Kidney (tissue), 14 donors: ENCODE measurements around the gene ARHGEF7. TPM values are rescaled to one million over a fixed set of nuclear protein-coding genes. Genes with fewer than 3 reads are reported as not detected.

ENCODE experiments used
- DNase-seq, 5 donors: peaks; one replicate each; pipeline ENCODE4 v3.0.0-alpha.2; 2013 to 2020
- FAIRE-seq: peaks from 2 replicates; lab custom pipeline; 2012; peaks lifted over from hg19 to GRCh38; lab: Jason Lieb, UNC
- H3K27ac ChIP-seq, 2 donors: one replicate each; pipeline ENCODE4 v1.7.0; 2013; ENCODE audit warnings: low read depth in 2 of 2, low read length in 2 of 2, inconsistent platforms in 1 of 2
- H3K27me3 ChIP-seq: one replicate; pipeline ENCODE4 v1.7.1; 2013; ENCODE audit warnings: low read length, inconsistent platforms; ENCODE audit not compliant: control insufficient read depth, insufficient read depth
- H3K36me3 ChIP-seq, 3 donors: one replicate each; pipeline versions ENCODE4 v1.7.0 to v1.7.1; 2013; ENCODE audit warnings: low read length in 3 of 3, control low read depth in 1 of 3, inconsistent platforms in 1 of 3; ENCODE audit not compliant: insufficient read depth in 3 of 3, control insufficient read depth in 2 of 3
- H3K4me1 ChIP-seq, 3 donors: one replicate each; pipeline versions ENCODE4 v1.7.0 to v1.7.1; 2013; ENCODE audit warnings: low read length in 3 of 3, inconsistent platforms in 1 of 3, low read depth in 1 of 3; ENCODE audit not compliant: control insufficient read depth in 2 of 3, insufficient read depth in 2 of 3
- H3K4me3 ChIP-seq, 3 donors: one replicate each; pipeline versions ENCODE4 v1.7.0 to v1.8.1; 2013; ENCODE audit warnings: low read length in 3 of 3, control low read depth in 1 of 3, inconsistent platforms in 1 of 3
- H3K9ac ChIP-seq, 3 donors: one replicate each; pipeline versions ENCODE4 v1.7.0 to v1.7.1; 2013; ENCODE audit warnings: low read length in 3 of 3, control low read depth in 1 of 3, inconsistent platforms in 1 of 3
- H3K9me3 ChIP-seq, 3 donors: one replicate each; pipeline versions ENCODE4 v1.7.0 to v1.7.1; 2013; ENCODE audit warnings: low read length in 3 of 3, control low read depth in 1 of 3, inconsistent platforms in 1 of 3; ENCODE audit not compliant: control insufficient read depth in 2 of 3, insufficient read depth in 1 of 3
- intact Hi-C: fragments of 100-400 bp; cut with DNase I; formaldehyde crosslinking; loops from one replicate; pipeline ENCODE4 v1.11.1; 2022
- polyA plus RNA-seq: library from polyadenylated mRNA; stranded (reverse); fragments of 350-450 nt; fragmentation: Illumina TruSeq; extraction: RNeasy Lipid Tissue Mini Kit (QIAGEN cat#74804); gene quantifications from one replicate; pipeline ENCODE4 v1.2.3, GENCODE V29; 2014; ENCODE audit warnings: low read depth, low replicate concordance; ENCODE audit not compliant: insufficient read depth
- total RNA-seq: library from RNA; stranded (reverse); fragmentation: NEBNext Ultra II Directional; extraction: Animal tissue kit (Norgen Biotek cat#: 25700); gene quantifications from one replicate; pipeline ENCODE4 v1.2.1, GENCODE V29; 2021
- TF ChIP-seq, protein P1 (sequence below): IDR thresholded peaks from 3 replicates; pipeline ENCODE4 v1.5.1; 2012; ENCODE audit warnings: mild to moderate bottlenecking, moderate library complexity, borderline replicate concordance; ENCODE audit not compliant: insufficient read depth; ENCODE audit errors: extremely low read depth
- donor health status: control.
- donor health status: control.
- donor health status: control.
- donor health status: control.
- donor health status: control.
- donor health status: DM: yes; HTN: yes; CAD: no.
- donor health status: Normal renal cell carcinoma (clear cell type).

The ARHGEF7 gene
- total and polyA plus RNA-seq, 2 donors from 2014 or later, result 17.9 to 56.4 TPM

DNA sequence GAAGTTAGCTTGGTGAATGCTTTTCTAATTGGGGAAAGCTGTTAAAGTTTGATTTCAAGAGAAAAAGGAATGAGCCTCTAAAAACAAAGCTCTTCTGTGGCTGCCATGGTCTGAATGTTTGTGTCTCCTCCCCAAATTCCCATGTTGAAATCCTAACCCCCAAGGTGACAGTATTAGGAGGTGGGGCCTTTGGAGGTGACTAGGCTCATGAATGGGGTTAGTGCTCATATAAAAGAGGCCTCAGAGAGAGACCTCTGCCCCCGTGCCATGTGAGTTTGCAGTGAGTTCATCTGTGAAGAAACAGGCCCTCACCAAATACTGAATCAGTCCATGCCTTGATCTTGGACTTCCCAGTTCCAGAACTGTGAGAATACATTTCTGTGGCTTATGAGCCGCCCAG lies 56.5 kb downstream of the ARHGEF7 start:
- H3K36me3 ChIP-seq, result peaks cover 0 to 6% (median 3%) of the 10 kb centered on the region in 3 donors
- no peaks in the 10 kb centered on the region for H3K27me3 ChIP-seq
- H3K4me3 ChIP-seq, result no peak overlapping the region
- no peaks in the 10 kb centered on the region for H3K9me3 ChIP-seq
- FAIRE-seq (no peak), DNase-seq (no peak)
- no peak overlapping the region for H3K9ac ChIP-seq
- TF ChIP-seq, protein P1, sequence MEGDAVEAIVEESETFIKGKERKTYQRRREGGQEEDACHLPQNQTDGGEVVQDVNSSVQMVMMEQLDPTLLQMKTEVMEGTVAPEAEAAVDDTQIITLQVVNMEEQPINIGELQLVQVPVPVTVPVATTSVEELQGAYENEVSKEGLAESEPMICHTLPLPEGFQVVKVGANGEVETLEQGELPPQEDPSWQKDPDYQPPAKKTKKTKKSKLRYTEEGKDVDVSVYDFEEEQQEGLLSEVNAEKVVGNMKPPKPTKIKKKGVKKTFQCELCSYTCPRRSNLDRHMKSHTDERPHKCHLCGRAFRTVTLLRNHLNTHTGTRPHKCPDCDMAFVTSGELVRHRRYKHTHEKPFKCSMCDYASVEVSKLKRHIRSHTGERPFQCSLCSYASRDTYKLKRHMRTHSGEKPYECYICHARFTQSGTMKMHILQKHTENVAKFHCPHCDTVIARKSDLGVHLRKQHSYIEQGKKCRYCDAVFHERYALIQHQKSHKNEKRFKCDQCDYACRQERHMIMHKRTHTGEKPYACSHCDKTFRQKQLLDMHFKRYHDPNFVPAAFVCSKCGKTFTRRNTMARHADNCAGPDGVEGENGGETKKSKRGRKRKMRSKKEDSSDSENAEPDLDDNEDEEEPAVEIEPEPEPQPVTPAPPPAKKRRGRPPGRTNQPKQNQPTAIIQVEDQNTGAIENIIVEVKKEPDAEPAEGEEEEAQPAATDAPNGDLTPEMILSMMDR, result no peak
- H3K4me1 ChIP-seq, result peaks cover 0 to 10% (median 4%) of the 10 kb centered on the region in 3 donors
- intact Hi-C loops, result no loop called here
- no peak overlapping the region for H3K27ac ChIP-seq

DNA sequence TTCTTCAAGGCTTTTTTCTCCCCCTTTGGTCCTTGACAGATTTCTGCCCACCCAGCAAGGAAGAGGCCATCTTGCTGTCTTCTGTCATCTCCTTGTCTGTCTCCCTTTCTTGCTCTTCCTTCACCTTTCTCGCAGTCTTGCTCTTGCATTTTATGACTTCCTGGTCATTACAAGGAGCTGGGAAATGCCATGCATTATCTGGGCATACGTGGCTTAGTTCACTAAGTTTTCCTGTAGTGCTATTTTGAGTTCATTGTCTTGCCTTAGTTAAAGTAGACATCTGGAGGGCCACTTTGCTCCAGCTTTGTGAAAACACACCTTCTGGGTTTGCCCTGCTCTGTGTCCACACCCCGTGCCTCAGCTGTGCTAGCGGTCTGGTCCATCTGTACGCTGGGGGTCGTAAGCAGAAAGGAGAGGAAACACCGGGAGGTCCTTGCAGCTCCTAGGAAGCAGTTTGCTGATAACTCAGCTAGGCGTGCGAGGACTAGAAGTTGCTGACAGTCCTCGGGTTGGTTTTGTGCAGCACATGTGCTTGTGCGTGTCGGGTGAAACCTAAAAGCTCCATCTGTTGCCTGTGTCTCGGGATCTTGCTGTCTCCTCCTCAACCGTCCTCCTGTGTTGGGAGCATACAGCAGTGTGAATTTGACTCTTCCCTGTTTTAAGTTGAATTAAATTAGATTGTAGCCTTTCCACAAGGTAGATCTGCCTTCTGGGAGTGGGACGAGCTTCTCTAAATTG lies 59.4 kb downstream of the ARHGEF7 start:
- Histone ChIP-seq H3K9ac (no peak overlapping the region), H3K27me3 (no peaks in the 10 kb centered on the region), H3K4me1 (peaks cover 2 to 21% (median 9%) of the 10 kb centered on the region in 3 donors), H3K27ac (no peak overlapping the region), H3K36me3 (peaks cover 0 to 3% (median 0%) of the 10 kb centered on the region in 3 donors), H3K9me3 (no peaks in the 10 kb centered on the region), H3K4me3 (no peak overlapping the region)
- TF ChIP-seq, protein P1, result no peak
- no peak for DNase-seq
- intact Hi-C loops, result no loop called here
- no peak for FAIRE-seq

DNA sequence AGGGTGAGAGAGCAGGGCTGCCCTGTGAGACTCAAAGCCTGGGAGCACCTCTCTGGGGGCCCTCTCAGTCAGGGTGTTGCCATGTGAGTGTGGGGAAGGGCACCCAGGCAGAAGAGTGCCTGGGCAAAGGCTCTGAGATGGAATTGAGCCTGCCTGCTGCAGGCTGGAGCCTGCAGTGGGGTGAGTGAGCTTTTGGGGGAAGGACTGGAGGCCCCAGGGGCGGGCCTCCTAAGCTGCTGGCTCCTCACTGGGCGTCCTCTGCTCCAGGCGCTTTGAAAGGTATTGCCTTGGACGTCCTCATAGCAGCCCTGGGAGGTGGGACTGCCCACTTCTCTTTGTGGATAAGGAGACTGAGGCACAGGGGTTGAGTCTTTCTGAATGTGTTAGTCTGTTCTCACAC lies 60.3 kb downstream of the ARHGEF7 start:
- Histone ChIP-seq H3K4me1 (peaks cover 2 to 21% (median 9%) of the 10 kb centered on the region in 3 donors), H3K9me3 (no peaks in the 10 kb centered on the region), H3K4me3 (no peak overlapping the region), H3K9ac (no peak overlapping the region), H3K36me3 (peaks cover 0 to 3% (median 0%) of the 10 kb centered on the region in 3 donors), H3K27ac (no peak overlapping the region), H3K27me3 (no peaks in the 10 kb centered on the region)
- intact Hi-C loops, result no loop called here
- DNase-seq (no peak), FAIRE-seq (no peak)
- TF ChIP-seq, protein P1, result no peak
